Transverse colon (tissue), 3 donors: ENCODE measurements around the gene TEX11.

Experiments used
- CTCF ChIP-seq, 5 experiments: fragments of 200-600 bp in 3 of 5; fragments of 450-650 bp in 2 of 5; sonication (generic) in 3 of 5; IDR thresholded peaks; 1 replicate in 2 of 5; 2 replicates in 3 of 5; pipeline ENCODE4 v1.5.1; 2016 to 2017; ENCODE audit warnings: antibody characterized with exemption in 5 of 5, inconsistent platforms in 3 of 5, mild to moderate bottlenecking in 2 of 5, moderate library complexity in 1 of 5
- EP300 ChIP-seq: sonication (generic); formaldehyde crosslinking; IDR thresholded peaks from one replicate; pipeline ENCODE4 v1.6.1; 2017; ENCODE audit warnings: antibody characterized with exemption, low read depth
- POLR2A ChIP-seq: fragments of 450-650 bp; IDR thresholded peaks from one replicate; pipeline ENCODE4 v1.6.1; 2016; ENCODE audit warnings: antibody characterized with exemption, mild to moderate bottlenecking, moderate library complexity

DNA sequence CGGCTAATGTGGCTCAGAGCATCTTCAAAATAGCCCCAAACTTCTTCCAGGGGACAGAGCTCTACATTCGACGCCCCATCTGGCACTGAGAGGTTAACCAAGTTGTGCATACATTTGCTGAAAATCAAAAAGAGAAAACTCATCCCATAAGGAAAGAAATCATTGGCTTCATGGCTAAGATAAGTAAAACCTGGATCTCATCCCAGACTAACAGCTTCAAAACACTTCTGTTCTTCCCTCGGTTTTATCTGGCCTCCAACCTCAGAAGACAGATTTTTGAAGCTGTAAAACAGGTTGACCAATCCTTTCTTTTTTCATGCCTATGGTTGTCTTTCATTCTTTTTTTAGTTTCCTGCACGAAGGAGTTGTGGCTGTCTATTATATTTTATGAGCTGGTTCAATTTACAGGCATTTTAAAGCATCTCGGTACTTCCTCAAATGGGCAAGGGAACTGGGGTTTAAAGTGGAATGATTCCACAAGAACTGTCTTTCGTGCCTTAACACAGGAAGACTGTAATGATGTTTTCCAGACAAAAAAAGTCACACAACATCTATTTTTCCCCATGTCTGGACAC lies 356.3 kb downstream of the TEX11 start:
- no peak for TF ChIP-seq CTCF (IDR thresholded peaks at IDR 0.05)
- TF ChIP-seq EP300, result no peak
- no peak for TF ChIP-seq POLR2A
